ENCODE measurements around the gene EDN1.
"Not testable (repeated sequence)": the region's sequence is repeated elsewhere in the genome, so short reads cannot be mapped to it uniquely, and the experiment has no call there.

The EDN1 gene

GRCh38 chr6:12315292-12316081 is 25.3 kb downstream of the EDN1 start:
- no peak for DNase-seq (ENCODE audit: extremely low spot score, insufficient read length, low read depth)
- no peak for FAIRE-seq

GRCh38 chr6:12318749-12319148 is 28.6 kb downstream of the EDN1 start:
- FAIRE-seq (no peak), DNase-seq (ENCODE audit: extremely low spot score, insufficient read length, low read depth) (no peak)

- DNase-seq (ENCODE audit: extremely low spot score, insufficient read length, low read depth); FAIRE-seq: not testable (repeated sequence)
Measured at GRCh38 chr6:12320074-12320473, 29.9 kb downstream of the EDN1 start.

- DNase-seq (ENCODE audit: extremely low spot score, insufficient read length, low read depth) = no peak
- FAIRE-seq = no peak
Measured at GRCh38 chr6:12324099-12324498, 33.9 kb downstream of the EDN1 start.

GRCh38 chr6:12324748-12325147 is 34.6 kb downstream of the EDN1 start:
- DNase-seq (ENCODE audit: extremely low spot score, insufficient read length, low read depth) (no peak), FAIRE-seq (no peak)

GRCh38 chr6:12325872-12326271 is 35.7 kb downstream of the EDN1 start:
- FAIRE-seq (no peak), DNase-seq (ENCODE audit: extremely low spot score, insufficient read length, low read depth) (no peak)

- no peak for DNase-seq (ENCODE audit: extremely low spot score, insufficient read length, low read depth)
- FAIRE-seq = no peak
Measured at GRCh38 chr6:12327391-12327790, 37.2 kb downstream of the EDN1 start.

- DNase-seq (ENCODE audit: extremely low spot score, insufficient read length, low read depth) (no peak), FAIRE-seq (no peak)
Measured at GRCh38 chr6:12327988-12328387, 37.8 kb downstream of the EDN1 start.

- DNase-seq (ENCODE audit: extremely low spot score, insufficient read length, low read depth) = no peak
- no peak for FAIRE-seq
Measured at GRCh38 chr6:12328701-12329100, 38.5 kb downstream of the EDN1 start.

GRCh38 chr6:12331474-12331873 is 41.3 kb downstream of the EDN1 start:
- no peak for FAIRE-seq

GRCh38 chr6:12331951-12332749 is 42.0 kb downstream of the EDN1 start:
- no peak for DNase-seq (ENCODE audit: extremely low spot score, insufficient read length, low read depth)
- no peak for FAIRE-seq

More at GRCh38 chr6:12331474-12331873, 41.3 kb downstream of the EDN1 start:
- no peak for DNase-seq (ENCODE audit: extremely low spot score, insufficient read length, low read depth)

GRCh38 chr6:12332750-12333079 is 42.6 kb downstream of the EDN1 start:
- not testable (repeated sequence) for DNase-seq (ENCODE audit: extremely low spot score, insufficient read length, low read depth); FAIRE-seq

GRCh38 chr6:12333128-12333527 is 43.0 kb downstream of the EDN1 start:
- no peak for DNase-seq (ENCODE audit: extremely low spot score, insufficient read length, low read depth)
- peak; percentile 46 for FAIRE-seq

GRCh38 chr6:12334526-12335130 is 44.5 kb downstream of the EDN1 start:
- FAIRE-seq (no peak), DNase-seq (ENCODE audit: extremely low spot score, insufficient read length, low read depth) (no peak)

- DNase-seq (ENCODE audit: extremely low spot score, insufficient read length, low read depth) (no peak), FAIRE-seq (peak; percentile 87)
Measured at GRCh38 chr6:12335131-12335527, 45.0 kb downstream of the EDN1 start.

- FAIRE-seq (peak; percentile 79), DNase-seq (ENCODE audit: extremely low spot score, insufficient read length, low read depth) (no peak)
Measured at GRCh38 chr6:12335717-12336116, 45.6 kb downstream of the EDN1 start.

- no peak for DNase-seq (ENCODE audit: extremely low spot score, insufficient read length, low read depth)
Measured at GRCh38 chr6:12336121-12336971, 46.2 kb downstream of the EDN1 start.

GRCh38 chr6:12339022-12339421 is 48.9 kb downstream of the EDN1 start:
- no peak for FAIRE-seq

More at GRCh38 chr6:12336121-12336971, 46.2 kb downstream of the EDN1 start:
- no peak for FAIRE-seq

GRCh38 chr6:12339808-12340487 is 49.8 kb downstream of the EDN1 start:
- DNase-seq (ENCODE audit: extremely low spot score, insufficient read length, low read depth) (no peak), FAIRE-seq (no peak)

More at GRCh38 chr6:12339022-12339421, 48.9 kb downstream of the EDN1 start:
- DNase-seq (ENCODE audit: extremely low spot score, insufficient read length, low read depth) = no peak

GRCh38 chr6:12340488-12340818 is 50.3 kb downstream of the EDN1 start:
- FAIRE-seq = no peak
- no peak for DNase-seq (ENCODE audit: extremely low spot score, insufficient read length, low read depth)
